HG03064 (cell line): ENCODE data around the gene CLDN11.

Experiments used
- ATAC-seq: cut with Tn5 transposase; IDR thresholded peaks from one replicate; pipeline ENCODE4 v1.9.1; 2021; ENCODE audit warnings: low read depth; ENCODE audit not compliant: unreplicated experiment

The CLDN11 gene

DNA sequence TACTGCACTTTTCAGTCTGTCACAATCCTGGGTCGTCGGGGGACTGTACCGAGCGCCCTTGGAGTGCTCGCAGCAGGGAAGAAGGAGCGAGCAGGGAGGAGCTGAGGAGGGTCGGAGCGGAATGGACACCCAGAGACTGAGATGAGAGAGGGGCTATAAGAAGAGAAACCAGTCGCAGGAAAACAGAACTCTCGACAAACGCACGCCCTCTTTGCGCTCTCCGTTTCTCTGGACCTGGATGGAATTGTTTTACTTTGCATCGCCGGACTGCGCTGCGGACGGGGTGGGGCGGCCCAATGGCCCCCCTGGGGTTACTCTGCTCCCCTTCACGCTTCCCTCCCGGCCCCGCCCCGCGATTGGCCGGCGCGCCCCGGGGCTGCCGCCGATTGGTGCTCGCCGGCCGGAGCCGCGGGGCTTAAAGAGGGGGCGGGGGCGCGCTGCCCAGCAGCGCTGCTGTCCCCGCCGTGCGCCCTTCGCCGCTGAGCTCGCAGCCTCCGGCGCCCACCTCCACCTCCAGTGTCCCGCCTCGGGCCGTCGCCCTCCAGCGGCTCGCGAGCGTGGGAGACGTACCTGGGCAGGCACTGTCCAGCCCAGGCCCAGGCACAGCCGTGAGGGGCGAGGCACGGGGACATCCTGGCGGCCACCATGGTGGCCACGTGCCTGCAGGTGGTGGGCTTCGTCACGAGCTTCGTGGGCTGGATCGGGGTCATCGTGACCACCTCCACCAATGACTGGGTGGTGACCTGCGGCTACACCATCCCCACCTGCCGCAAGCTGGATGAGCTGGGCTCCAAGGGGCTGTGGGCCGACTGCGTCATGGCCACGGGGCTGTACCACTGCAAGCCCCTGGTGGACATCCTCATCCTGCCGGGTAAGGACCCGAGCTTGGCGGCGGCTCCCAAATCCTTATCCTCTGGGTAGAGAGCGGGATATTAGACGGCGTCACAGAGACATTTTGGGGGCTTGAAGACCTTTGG is at the start of gene CLDN11:
CLDN11 (plus strand) TSS at position 447 of the 977 bp plus-strand sequence; CDS start at position 646, 199 bp downstream.
- ATAC-seq, result no peak

DNA sequence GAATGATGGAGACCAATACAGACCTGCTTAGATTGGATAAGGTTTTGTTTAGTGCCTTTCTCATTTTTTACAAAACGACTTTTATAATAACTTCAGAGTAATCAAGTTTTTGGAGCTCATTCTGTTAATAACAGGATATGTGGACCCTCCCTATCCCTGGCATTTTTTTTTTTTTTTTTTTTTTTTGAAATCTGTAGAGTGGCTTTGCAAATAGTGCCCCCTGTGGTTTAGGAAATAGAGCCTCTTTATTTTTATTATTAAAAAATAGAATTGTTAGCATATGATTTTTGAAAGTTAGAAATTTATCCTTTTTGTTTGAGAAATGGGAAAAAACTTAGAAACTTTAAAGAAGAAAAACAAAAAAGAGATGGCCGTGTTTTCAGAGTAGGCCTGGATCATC is 49.7 kb upstream of the CLDN11 start:
- ATAC-seq, result no peak

DNA sequence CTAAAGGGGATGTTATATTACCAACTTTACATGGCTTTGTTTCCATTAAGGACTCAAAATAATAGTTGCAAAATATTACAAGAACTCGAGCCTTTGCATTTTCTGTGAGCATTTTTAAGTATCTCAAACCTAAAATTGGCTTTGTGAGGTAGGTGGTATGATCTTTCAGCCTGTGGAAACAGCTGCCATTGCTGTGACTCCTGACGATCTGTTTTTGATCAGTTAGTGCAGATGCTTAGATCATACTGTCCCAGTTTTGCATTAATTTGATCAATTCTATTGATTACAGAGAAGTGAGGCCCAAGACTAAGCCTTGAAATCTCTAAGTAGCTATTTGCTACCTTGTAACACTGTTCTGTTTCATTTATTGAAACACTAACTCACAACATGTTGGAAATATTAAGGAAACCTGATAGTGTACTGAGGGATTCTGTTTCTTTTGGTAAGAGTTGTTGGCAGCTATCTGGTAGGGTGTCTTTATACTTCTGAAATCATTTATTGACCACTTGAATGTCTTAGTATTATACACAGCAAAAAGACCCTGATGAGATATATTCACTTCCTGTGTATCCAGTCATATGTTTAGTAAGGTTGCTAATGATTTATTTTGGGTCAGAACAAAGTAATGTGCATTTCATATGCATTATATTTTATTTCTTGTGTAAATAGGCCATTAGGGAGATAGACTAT is 46.3 kb upstream of the CLDN11 start:
- ATAC-seq, result no peak

DNA sequence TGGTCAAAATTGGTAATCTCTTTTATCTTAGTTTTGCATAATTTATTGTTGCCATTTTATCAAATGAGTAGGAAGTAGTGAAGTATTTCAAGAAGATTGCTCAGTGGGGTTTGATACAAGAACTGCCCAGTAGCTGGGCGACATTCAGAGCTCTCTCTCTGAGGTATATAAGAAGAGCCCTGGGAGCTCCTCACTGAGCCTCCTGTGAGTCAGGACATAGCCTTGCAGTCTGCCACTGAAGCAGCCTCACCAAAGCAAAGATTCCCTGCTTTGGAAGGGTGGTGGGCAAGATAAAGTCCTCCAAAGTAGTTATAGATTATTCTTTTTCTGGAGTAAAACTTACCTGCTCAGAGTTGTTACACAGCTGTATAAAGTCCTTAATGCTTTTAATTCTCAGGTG is 35.1 kb upstream of the CLDN11 start:
- no peak for ATAC-seq

DNA sequence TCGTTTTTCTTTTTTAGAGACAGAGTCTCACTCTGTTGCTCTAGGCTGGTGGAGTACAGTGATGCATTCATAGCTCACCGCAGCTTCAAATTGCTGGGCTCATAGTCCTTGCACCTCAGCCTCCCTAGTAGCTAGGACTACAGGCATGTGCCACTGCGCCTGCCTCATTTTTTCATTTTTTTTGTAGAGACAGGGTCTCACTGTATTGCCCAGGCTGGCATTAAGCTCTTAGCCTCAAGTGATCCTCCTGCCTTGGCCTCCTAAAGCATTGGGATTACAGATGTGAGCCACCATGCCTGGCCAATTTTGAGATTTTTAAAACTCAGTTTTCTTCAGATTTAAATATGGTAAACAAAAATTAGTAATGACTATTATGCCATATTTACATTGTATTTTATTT is 32.2 kb upstream of the CLDN11 start:
- no peak for ATAC-seq

DNA sequence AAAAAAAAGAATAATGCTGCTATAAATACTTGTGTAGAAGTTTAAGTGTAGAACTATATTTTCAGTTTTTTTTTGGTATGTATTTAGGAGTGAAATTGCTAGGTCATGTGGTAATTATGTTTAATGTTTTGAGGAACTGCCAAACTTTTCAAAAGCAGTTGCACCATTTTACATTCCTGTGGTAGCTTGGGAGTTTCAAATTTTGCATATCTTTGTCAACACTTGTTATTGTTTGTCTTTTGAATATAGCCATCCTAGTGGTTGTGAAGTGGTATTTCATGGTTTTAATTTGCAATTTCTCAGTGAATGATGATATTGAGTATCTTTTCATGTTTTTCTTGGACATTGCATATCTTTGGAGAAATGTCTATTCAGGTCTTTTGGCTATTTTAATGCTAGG is 30.7 kb upstream of the CLDN11 start:
- ATAC-seq, result no peak

DNA sequence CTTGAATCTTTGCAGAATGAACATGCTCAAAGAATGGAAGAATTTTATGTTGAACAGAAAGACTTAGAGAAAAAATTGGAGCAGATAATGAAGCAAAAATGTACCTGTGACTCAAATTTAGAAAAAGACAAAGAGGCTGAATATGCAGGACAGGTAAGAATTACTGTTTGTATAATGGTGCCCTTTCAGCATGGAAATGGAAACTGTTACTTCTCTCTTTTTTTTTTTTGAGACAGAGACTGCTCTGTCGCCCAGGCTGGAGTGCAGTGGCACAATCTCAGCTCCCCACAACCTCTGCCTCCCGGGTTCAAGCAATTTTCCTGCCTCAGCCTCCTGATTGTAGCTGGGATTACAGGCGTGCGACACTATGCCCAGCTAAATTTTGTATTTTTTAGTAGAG is 27.6 kb upstream of the CLDN11 start:
- no peak for ATAC-seq

DNA sequence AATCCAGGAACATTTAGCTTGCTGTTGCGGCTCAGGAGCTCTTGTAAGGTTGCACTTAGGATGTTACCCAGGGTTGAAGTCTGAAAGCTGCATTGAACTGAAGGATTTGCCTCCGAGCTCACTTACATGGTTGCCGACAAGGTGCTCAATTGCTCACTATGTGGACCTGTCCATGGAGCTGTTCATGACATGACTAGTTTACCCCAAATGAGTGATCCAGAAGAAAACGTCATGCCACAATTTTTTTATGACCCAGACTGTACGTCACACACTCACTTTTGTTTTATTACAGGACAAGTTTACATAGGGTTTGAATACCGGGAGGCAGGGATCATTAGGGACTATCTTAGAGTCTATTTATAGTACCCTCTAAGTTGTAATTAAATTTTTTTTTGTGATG is 21.0 kb upstream of the CLDN11 start:
- ATAC-seq, result no peak

DNA sequence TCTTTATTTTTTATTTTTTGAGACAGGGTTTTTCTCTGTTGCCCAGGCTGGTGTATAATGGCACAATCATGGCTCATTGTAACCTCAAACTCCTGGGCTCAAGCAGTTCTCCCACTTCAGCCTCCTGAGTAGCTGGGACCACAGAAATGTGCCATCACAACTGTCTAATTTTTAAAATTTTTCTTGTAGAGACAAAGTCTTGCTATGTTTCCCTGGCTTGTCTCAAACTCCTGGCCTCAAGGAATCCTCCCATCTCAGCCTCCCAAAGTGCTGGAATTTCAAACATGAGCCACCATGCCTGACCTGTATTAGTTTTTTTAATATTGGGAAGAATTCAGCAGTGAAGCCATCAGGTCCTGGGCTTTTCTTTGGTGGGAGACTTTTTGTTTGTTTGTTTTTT is 13.6 kb upstream of the CLDN11 start:
- ATAC-seq, result no peak

DNA sequence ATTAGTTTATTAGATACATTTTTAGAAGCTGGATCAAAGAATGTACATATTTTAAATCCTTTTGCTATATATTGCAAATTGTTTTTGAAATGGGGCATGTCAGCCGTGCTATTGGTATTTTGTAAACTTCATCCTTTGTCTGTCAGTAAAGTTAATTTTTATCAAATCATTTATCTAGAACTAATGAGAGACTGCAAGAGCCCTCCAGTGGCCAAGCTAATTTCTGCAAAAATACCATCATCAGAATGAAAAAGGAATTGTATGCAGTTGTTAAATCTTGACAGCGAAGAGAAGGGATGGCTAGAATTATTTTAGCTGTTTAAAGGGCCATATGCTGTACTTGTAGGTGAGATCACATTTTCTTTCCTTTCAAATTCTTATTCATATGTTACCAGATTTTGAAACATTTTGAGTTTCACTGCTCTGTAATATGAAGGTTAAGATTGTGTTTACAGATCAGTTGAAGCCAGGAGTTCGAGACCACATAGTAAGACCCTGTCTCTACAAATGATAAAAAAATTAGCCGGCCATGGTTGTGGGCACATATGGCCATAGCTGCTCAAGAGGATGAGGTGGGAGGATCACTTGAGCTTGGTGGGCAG is 8.1 kb upstream of the CLDN11 start:
- ATAC-seq, result no peak

DNA sequence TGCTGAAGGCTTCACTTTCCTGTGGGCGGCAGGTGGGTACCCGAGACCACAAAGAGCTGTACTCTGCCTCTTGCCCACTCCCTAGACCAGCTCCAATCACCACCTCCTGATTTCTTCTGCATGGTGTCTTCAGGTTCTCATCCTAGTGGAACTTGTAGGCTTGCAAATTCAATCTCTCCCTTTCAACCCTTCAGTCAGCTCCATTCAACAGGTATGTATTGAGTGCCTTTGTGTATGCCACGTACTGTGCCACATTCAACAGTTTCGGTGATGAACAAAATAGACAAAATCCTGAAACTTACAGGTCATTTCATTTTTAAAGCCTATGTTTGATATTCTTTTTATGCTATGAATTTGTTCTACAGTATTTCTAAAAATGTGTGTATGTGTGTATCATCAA is 5.4 kb upstream of the CLDN11 start:
- no peak for ATAC-seq

DNA sequence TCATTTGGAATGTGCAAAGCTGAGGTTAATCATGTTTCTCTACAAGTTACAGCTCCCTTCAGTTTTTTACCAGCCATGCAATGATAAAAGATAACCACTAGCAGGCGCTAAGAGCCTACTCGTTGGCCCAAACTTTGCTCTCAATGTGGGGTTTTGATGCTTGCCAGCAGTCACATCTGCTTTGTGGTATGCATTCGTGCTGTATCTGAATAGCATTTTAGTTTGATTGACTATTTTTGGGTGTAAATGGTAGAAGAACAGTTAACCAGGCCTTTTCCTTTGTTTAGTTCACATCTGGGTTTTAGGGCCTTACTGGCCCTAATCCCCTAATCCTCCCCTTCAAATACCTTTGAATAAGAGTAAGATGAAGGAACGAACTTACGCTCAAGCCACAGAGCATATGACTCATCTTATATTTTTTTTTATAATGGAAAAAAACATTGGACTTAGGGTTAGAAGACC is 4.4 kb upstream of the CLDN11 start:
- no peak for ATAC-seq

DNA sequence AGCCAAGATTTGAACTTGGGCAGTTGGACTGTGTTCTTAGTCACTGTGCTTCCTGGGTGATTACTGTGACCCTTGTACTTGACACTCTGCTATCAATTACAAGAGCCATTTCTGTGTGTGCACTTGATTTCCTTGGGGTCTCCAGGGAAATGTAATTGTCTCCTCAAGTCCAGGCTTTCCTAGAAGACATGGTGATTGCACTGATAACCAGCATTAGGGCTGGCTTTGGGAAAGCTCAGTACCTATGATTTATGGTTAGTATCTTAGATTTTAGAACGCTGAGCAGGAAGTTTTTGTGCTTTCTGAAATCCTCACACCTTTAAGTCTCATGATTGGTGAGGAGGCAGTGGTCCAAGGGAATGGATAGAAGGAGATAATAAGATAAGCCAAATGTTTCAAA is 1.6 kb upstream of the CLDN11 start:
- no peak for ATAC-seq

DNA sequence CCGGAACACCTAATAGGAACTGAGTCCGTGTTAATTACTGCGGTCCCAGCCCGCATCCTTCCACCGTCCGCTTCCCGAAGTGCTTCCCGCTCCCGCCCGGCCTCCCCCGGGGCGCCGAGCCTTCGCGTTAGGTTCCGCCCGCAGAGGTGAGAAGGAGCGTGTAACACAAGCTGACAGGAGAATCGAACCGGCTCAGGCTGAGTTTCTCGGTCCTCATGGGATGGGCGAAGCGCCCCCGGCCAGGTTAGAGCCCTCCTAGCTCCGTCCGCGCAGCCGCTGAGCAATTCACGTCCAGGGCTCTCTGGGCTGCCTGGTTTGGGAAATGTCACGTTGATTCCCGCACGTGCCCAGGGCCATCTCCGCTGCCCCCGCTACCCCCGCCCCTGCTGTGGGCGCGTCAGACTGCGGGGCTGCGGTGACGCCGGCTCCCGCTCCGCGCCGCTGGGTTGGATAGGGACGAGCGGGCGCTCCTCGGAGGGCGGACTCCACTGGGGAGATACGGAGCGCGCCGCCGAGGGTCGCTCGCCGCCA is 954 bp downstream of the CLDN11 start:
- ATAC-seq, result no peak

DNA sequence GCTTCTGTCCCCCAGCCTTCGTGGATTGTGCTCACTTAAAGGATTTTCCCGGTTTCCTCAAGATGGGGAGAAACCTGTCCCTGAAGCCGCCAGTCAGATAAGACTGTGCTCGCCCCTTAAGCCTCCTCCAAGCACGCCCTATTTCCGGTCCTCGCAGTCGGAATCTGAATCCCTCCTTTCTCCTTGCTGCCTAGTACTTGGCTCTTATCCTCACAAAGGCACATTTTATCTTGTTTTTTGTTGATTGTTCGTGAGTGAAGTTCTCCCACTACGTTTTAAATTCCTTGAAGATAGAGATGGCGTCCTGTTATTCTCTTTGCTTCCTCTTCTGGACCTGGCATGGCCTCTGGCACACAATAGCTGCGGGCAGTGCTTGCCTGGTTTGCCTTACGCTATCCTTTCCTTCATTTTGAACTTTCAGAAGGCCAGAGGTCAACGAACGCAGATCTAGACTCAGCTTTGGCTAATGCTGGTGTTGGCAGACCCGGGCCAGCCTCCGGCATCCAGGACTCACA is 1.7 kb downstream of the CLDN11 start:
- no peak for ATAC-seq

DNA sequence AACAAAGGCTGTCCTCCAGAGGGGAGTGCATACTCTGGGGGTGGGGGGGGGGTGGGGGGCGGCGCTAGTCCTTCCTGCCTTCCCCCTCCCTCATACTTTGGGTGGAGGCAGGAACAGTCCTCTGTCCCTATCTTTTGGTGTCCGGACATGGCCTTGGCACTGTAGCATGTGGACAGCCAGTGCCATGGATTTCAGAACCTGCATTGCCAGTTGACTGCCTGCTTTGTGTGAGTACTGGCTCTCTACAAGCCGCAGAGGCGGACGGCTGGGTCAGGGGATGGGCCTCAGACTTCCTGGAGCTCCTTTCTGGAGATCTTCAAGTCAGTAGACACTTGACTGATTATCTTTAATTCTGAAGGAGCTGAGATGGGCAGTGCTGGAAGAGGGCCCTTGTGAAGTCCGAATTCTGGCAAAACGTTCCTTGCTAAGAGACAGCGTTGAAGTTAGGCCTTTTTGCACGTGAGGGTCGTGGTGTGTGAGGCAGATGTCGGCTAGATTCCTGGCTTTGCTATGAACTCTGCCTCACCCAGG is 2.5 kb downstream of the CLDN11 start:
- no peak for ATAC-seq

DNA sequence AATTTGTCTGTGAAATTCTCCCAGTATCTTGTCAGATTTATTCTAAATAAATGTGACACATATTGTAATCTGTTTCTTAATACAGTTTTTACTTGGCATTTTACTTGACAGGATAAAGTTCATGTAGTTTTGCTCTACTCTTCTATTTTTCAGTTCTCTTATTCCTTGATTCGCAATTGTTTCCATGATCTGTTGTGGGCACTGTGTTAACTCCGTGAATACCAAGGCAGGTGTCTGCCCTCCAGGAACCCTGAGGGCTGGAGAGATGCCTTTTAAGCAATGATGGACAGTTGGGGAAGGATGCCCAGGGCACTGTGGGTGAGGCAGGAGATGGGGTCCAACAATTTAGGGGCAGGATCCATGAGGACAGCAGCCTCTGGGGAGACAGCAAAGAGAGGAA is 3.1 kb downstream of the CLDN11 start:
- ATAC-seq, result no peak

DNA sequence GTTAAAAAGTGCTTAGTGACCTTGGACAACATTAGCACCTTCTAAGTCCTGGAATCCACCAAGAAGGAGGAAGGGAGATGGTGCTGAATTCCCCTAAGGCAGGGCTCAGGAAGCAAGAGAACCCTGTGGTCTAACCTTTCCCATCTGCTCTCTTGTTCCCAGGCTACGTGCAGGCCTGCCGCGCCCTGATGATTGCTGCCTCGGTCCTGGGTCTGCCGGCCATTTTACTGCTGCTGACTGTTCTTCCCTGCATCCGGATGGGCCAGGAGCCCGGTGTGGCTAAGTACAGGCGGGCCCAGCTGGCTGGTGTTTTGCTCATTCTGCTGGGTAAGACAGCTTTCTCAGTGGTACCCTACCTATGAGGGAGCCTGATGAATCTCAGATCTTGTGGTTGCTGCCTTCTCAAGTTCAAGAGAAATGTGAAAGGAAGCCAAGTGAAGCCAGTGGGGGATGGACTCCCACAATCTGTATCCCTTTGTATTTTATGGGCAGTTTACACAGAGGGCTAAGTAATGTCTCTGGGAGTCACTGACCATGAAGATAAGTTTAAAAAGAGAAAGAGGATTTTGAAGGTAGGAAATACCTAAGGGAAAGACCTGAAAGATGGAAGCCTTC is 4.4 kb downstream of the CLDN11 start:
- no peak for ATAC-seq

DNA sequence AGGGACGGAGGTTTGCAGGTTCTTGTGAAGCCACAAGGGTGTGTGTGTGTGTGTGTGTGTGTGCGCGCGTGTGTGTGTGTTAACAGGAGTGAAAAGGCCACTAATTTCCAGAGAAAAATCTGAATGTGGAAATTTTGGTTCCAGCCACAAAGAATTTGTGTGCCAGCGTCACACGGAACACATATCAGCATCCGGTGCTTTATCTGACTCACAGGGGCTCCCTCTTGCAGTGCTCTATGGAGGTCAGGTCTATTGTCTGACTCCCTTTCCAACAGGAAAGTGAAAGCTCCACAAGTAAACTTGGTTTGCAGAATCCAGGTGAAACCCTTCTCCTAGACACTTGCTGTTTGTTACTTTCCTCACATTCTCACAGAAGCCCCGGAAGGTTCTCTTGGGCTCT is 6.2 kb downstream of the CLDN11 start:
- ATAC-seq, result no peak
